PFSK-1 (cell line): ENCODE results near the gene FGR.

ENCODE experiments used
- FOXP2 ChIP-seq: optimal IDR thresholded peaks from 2 replicates; pipeline ENCODE3; 2011; ENCODE audit warnings: borderline replicate concordance, control low read depth, inconsistent platforms; ENCODE audit not compliant: insufficient read depth; ENCODE audit errors: extremely low read length, extremely low read depth
- TAF1 ChIP-seq: IDR thresholded peaks from 2 replicates; pipeline ENCODE4 v1.6.1; 2012; ENCODE audit warnings: low read length, control low read depth, borderline replicate concordance; ENCODE audit not compliant: insufficient read depth
- TF ChIP-seq, protein P1 (sequence below), 2 experiments: IDR thresholded peaks; 2 replicates each; pipeline versions ENCODE4 v1.6.1 to v1.8.0; 2011 to 2012; ENCODE audit warnings: low read depth in 2 of 2, low read length in 2 of 2, control low read depth in 1 of 2, inconsistent platforms in 1 of 2, mild to moderate bottlenecking in 1 of 2, moderate library complexity in 1 of 2; ENCODE audit not compliant: insufficient read depth in 1 of 2

DNA sequence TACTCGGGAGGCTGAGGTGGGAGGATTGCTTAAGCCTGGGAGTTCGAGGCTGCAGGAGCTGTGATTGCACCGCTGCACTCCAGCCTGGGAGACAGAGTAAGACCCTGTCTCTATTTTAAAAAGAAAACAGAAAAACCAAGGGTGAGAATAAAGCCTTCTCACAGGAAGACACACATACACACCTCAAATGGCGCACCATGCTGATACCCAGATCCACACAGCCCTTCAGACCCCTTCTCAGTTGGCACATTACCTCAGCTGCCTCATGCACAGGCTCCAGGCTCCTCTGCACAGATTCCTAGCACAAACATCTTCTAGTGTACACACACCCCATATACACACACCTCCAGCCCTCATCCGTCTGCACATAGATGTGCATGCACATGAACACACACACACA lies 7.9 kb downstream of the FGR start:
- TF ChIP-seq FOXP2 (no peak), TAF1 (no peak)
- TF ChIP-seq, protein P1, sequence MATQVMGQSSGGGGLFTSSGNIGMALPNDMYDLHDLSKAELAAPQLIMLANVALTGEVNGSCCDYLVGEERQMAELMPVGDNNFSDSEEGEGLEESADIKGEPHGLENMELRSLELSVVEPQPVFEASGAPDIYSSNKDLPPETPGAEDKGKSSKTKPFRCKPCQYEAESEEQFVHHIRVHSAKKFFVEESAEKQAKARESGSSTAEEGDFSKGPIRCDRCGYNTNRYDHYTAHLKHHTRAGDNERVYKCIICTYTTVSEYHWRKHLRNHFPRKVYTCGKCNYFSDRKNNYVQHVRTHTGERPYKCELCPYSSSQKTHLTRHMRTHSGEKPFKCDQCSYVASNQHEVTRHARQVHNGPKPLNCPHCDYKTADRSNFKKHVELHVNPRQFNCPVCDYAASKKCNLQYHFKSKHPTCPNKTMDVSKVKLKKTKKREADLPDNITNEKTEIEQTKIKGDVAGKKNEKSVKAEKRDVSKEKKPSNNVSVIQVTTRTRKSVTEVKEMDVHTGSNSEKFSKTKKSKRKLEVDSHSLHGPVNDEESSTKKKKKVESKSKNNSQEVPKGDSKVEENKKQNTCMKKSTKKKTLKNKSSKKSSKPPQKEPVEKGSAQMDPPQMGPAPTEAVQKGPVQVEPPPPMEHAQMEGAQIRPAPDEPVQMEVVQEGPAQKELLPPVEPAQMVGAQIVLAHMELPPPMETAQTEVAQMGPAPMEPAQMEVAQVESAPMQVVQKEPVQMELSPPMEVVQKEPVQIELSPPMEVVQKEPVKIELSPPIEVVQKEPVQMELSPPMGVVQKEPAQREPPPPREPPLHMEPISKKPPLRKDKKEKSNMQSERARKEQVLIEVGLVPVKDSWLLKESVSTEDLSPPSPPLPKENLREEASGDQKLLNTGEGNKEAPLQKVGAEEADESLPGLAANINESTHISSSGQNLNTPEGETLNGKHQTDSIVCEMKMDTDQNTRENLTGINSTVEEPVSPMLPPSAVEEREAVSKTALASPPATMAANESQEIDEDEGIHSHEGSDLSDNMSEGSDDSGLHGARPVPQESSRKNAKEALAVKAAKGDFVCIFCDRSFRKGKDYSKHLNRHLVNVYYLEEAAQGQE (IDR thresholded peaks at IDR 0.05; ENCODE audit: insufficient read depth in 1 of 2, low read depth in 2 of 2, low read length in 2 of 2): no peak
